ENCODE results near the gene BTBD16.

GRCh38 chr10:122375679-122376160 is 104.6 kb downstream of the BTBD16 start:
- TF ChIP-seq GATA2 (IDR thresholded peaks at IDR 0.05; ENCODE audit: low read depth, low read length) (no peak), GATA3 (IDR thresholded peaks at IDR 0.05; ENCODE audit: low read depth, low read length) (no peak)

Data from SH-SY5Y (cell line).